ENCODE data around the gene TSPAN13. TPM values are rescaled to one million over a fixed set of nuclear protein-coding genes. Genes with fewer than 3 reads are reported as not detected.
A peak's percentile ranks its signal among the peaks of the same experiment; 100 is the strongest.

Gene TSPAN13
- total and polyA plus RNA-seq, 2 of the 8 experiments (the other 6 are each of a cell fraction or from before 2014, with no cell fraction given) = 15.3 to 28.1 TPM

GRCh38 chr7:16801111-16801542, 47.6 kb downstream of the TSPAN13 start:
- Histone ChIP-seq H3K9ac (replicated peaks in 1 of 4; ENCODE audit: extremely low read depth in 1 of 4, low read depth in 3 of 4, low read length in 3 of 4) (no peak overlapping the region), H2AK5ac (ENCODE audit: low read depth, low read length) (no peak overlapping the region), H3K23me2 (ENCODE audit: low read depth, low read length) (no peaks in the 10 kb centered on the region), H3K9me3 (ENCODE audit: insufficient read depth in 2 of 2, low read depth in 1 of 2, low read length in 1 of 2) (no peaks in the 10 kb centered on the region), H4K91ac (replicated peaks; ENCODE audit: insufficient read length, low read length) (no peak overlapping the region), H2BK20ac (ENCODE audit: low read length) (no peak overlapping the region), H2BK120ac (replicated peaks; ENCODE audit: low read depth, low read length) (no peak overlapping the region), H4K8ac (ENCODE audit: extremely low read depth, insufficient read depth, low read length) (no peak overlapping the region), H3K27me3 (replicated peaks in 1 of 4; ENCODE audit: control insufficient read depth in 3 of 4, extremely low read depth in 1 of 4, insufficient read depth in 3 of 4, low read length in 3 of 4) (no peaks in the 10 kb centered on the region), H2BK15ac (ENCODE audit: low read length) (no peak overlapping the region), H3K79me2 (ENCODE audit: control insufficient read depth in 1 of 2, insufficient read depth in 2 of 2, low read length in 2 of 2) (no peaks in the 10 kb centered on the region), H3K27ac (ENCODE audit: low read depth, low read length) (no peak overlapping the region), H3K4me2 (ENCODE audit: insufficient read depth in 1 of 2, low read depth in 2 of 2, low read length in 2 of 2) (no peak overlapping the region), H3K56ac (replicated peaks; ENCODE audit: insufficient read length, low read depth, low read length) (no peak overlapping the region), H3K14ac (ENCODE audit: insufficient read length) (no peak overlapping the region), H3K4me3 (ENCODE audit: extremely low read depth in 1 of 4, insufficient read depth in 2 of 4, low read depth in 3 of 4, low read length in 4 of 4) (no peak overlapping the region), H3K23ac (ENCODE audit: insufficient read length) (no peak overlapping the region), H3K4me1 (replicated peaks in 1 of 4; ENCODE audit: control insufficient read depth in 3 of 4, insufficient read depth in 4 of 4, low read length in 3 of 4) (no peaks in the 10 kb centered on the region), H3K4ac (replicated peaks; ENCODE audit: insufficient read length, low read depth, low read length) (no peak overlapping the region), H3K79me1 (ENCODE audit: low read depth, low read length) (no peaks in the 10 kb centered on the region), H4K20me1 (replicated peaks in 1 of 2; ENCODE audit: control insufficient read depth in 1 of 2, insufficient read depth in 2 of 2, low read length in 2 of 2) (no peaks in the 10 kb centered on the region), H3K18ac (ENCODE audit: extremely low read depth, low read length) (no peak overlapping the region), H3K36me3 (ENCODE audit: control insufficient read depth in 2 of 4, insufficient read depth in 4 of 4, low read length in 3 of 4) (no peaks in the 10 kb centered on the region), H2BK12ac (ENCODE audit: low read depth, low read length) (no peak overlapping the region), H2BK5ac (ENCODE audit: low read depth, low read length) (no peak overlapping the region), H2AFZ (ENCODE audit: low read length) (0 out of 2 replicates have a peak overlapping the region, but pooled peaks have one; percentile 76), H4K5ac (ENCODE audit: insufficient read length, low read depth, low read length) (no peak overlapping the region)
- ChIA-PET CTCF (ENCODE audit: partially characterized antibody) (interaction anchor here (0.6 to 5.5 kb wide), 35 partner anchors 7 to 687 kb away, joined by 3 to 36 read pairs (median 4); no protein-coding TSS in a partner anchor), POLR2A (ENCODE audit: partially characterized antibody) (no interaction called here)
- DNase-seq (ENCODE audit: low read depth in 1 of 2, low spot score in 2 of 2) = no peak
- no peak for TF ChIP-seq BACH1 (IDR thresholded peaks at IDR 0.05; ENCODE audit: low read length)
- TF ChIP-seq CTCF (IDR thresholded peaks at IDR 0.05; ENCODE audit: control extremely low read depth in 1 of 3, insufficient read depth in 1 of 3, low read depth in 1 of 3, low read length in 3 of 3) = peak in 2 of 3 experiments; percentile 25 to 47; a peak in 2 of 4 replicates
- TF ChIP-seq RAD21 (IDR thresholded peaks at IDR 0.05 in 1 of 2, conservative IDR thresholded peaks at IDR 0.05 in 1 of 2; ENCODE audit: low read depth in 2 of 2, low read length in 2 of 2) = peak; percentile 53 to 56
- no peak for FAIRE-seq
